A673 (cell line): Measurements from ENCODE around the gene ARSB.

Experiments used
- CTCF ChIP-seq: fragments of 300-800, 200-600 bp; sonication (generic); conservative IDR thresholded peaks from 2 replicates; pipeline ENCODE4 v1.5.1; 2017; ENCODE audit warnings: low read depth, mild to moderate bottlenecking, antibody characterized with exemption, low read length, moderate library complexity, mixed read lengths
- EZH2 ChIP-seq: fragments of 200-600 bp; sonication (generic); IDR thresholded peaks from 2 replicates; pipeline ENCODE4 v1.6.1; 2017; ENCODE audit warnings: borderline replicate concordance, low read depth, mild to moderate bottlenecking, mixed read lengths, antibody characterized with exemption, low read length; ENCODE audit not compliant: poor library complexity, severe bottlenecking

- TF ChIP-seq EZH2 (no peak), CTCF (no peak)
Observed at GRCh38 chr5:78730300-78731094, 254.6 kb downstream of the ARSB start.
